ENCODE results near the gene PFKP. TPM values are rescaled to one million over a fixed set of nuclear protein-coding genes. Genes with fewer than 3 reads are reported as not detected.

PFKP gene
- total RNA-seq, 2 donors from 2014 or later = 17.4 to 39.6 TPM

DNA sequence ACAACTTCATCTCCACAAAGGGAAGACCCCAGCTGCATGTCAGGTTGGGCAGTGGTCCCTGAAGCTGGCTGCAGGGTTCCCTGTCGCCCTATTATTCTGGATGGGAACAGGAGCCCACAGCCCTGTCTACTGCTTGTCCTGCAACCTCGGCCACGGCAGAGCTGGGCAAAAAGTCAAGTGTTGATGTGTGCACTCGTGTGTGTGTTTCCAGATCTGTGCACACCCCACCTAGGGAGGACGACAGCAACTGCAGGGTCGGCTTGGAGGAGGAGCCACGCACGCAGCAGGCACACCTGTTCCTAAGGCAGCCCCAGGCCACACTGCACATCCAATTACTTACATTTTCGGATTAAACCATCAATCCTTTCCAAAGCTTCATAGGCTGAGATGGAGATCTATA is 81.6 kb downstream of the PFKP start:
- Histone ChIP-seq H3K36me3 (replicated peaks in 1 of 2; ENCODE audit: insufficient read depth in 1 of 2, low read depth in 2 of 2) (peaks cover 24 to 49% of the 10 kb centered on the region in 2 donors), H3K4me1 (no peaks in the 10 kb centered on the region), H3K27me3 (no peaks in the 10 kb centered on the region), H3K4me3 (no peak overlapping the region), H3K9me3 (no peaks in the 10 kb centered on the region), H3K27ac (no peak overlapping the region)
- DNase-seq = peak in 1 of 4 donors; percentile 26
- intact Hi-C loops (cut with DNase I) = no loop called here
- TF ChIP-seq, protein P1, sequence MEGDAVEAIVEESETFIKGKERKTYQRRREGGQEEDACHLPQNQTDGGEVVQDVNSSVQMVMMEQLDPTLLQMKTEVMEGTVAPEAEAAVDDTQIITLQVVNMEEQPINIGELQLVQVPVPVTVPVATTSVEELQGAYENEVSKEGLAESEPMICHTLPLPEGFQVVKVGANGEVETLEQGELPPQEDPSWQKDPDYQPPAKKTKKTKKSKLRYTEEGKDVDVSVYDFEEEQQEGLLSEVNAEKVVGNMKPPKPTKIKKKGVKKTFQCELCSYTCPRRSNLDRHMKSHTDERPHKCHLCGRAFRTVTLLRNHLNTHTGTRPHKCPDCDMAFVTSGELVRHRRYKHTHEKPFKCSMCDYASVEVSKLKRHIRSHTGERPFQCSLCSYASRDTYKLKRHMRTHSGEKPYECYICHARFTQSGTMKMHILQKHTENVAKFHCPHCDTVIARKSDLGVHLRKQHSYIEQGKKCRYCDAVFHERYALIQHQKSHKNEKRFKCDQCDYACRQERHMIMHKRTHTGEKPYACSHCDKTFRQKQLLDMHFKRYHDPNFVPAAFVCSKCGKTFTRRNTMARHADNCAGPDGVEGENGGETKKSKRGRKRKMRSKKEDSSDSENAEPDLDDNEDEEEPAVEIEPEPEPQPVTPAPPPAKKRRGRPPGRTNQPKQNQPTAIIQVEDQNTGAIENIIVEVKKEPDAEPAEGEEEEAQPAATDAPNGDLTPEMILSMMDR (IDR thresholded peaks at IDR 0.05) = no peak
- TF ChIP-seq POLR2A (IDR thresholded peaks at IDR 0.05) = no peak
- WGBS, 2 donors = 80 to 85% methylated on average over 9 of the region's 9 CpGs
- ATAC-seq = no peak

DNA sequence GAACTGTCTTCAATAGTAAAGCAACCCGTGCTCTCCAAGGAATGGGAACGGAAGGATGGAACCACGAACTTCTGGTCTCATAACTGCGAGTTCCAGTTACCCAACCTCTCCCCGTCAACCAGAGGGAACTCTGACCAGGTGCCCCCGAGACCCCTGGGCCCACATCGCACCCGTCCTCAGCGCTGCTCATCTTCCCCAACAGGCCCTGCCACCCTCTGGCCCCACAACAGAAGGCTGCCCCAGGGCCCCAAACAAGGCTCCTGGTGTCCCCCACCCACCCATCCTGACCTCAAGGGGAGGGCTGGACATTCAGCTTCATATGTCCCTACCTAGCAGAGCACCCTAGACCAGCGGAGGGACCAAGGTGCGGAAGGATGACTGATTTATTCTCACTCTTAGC is 82.6 kb downstream of the PFKP start:
- H3K36me3 ChIP-seq (replicated peaks in 1 of 2; ENCODE audit: insufficient read depth in 1 of 2, low read depth in 2 of 2) = peaks cover 32 to 49% of the 10 kb centered on the region in 2 donors
- DNase-seq = no peak

DNA sequence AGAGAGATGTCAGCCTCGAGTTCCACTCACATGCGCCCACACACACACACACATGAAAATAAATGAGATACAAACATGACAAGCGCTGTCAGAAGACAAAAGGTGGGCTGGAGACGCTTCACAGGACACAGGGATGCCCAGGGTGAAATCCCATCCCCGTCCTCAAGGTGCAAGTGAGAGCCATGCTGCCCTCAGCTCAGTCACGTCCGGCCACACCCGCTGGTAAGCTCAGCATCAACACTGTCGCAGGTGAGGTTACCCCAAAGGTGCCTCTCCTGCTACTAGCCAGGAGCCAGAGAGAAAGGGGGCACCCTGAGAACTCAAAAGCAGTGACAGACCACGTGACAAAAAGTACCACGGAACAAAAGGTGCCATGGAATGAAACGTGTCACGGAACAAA is 83.0 kb downstream of the PFKP start:
- no peak for TF ChIP-seq POLR2A (IDR thresholded peaks at IDR 0.05)
- TF ChIP-seq, protein P1 (IDR thresholded peaks at IDR 0.05) = no peak
- ATAC-seq (no peak), DNase-seq (no peak)
- intact Hi-C loops (cut with DNase I) = no loop called here
- WGBS, 2 donors = 91 to 95% methylated on average over 13 of the region's 13 CpGs
- no peaks in the 10 kb centered on the region for H3K27me3 ChIP-seq
- H3K4me3 ChIP-seq = no peak overlapping the region
- no peak overlapping the region for H3K27ac ChIP-seq
- H3K4me1 ChIP-seq = no peaks in the 10 kb centered on the region
- peaks cover 36 to 49% of the 10 kb centered on the region in 2 donors for H3K36me3 ChIP-seq (replicated peaks in 1 of 2; ENCODE audit: insufficient read depth in 1 of 2, low read depth in 2 of 2)
- no peaks in the 10 kb centered on the region for H3K9me3 ChIP-seq

More for the DNA sequence above, 82.6 kb downstream of the PFKP start:
- no peaks in the 10 kb centered on the region for H3K4me1 ChIP-seq
- 78 to 90% methylated on average over 11 of the region's 11 CpGs for WGBS, 2 donors
- H3K4me3 ChIP-seq = no peak overlapping the region
- no peak overlapping the region for H3K27ac ChIP-seq
- H3K27me3 ChIP-seq = no peaks in the 10 kb centered on the region
- no peak for TF ChIP-seq POLR2A (IDR thresholded peaks at IDR 0.05)
- TF ChIP-seq, protein P1 (IDR thresholded peaks at IDR 0.05) = no peak
- intact Hi-C loops (cut with DNase I) = no loop called here
- no peak for ATAC-seq
- H3K9me3 ChIP-seq = no peaks in the 10 kb centered on the region

DNA sequence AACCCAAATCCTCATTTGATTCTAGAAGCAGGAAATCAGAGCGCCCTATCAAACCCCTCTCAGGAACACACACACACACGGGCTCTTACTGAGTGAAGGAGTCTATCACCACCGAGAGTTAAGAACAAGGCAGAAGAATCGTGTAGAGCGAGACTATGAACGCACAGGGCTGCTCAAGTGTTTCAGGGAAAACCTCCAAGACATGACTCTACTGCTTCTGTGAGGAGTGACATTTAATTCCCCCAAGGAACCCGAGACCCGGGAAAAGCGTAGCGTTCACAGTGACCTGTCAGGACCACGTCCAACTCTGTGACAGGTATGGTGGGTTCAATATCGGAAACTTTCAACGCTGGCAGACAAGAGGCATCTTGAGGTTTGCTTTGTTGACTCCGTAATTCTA is 83.6 kb downstream of the PFKP start:
- no peak for TF ChIP-seq POLR2A (IDR thresholded peaks at IDR 0.05)
- TF ChIP-seq, protein P1 (IDR thresholded peaks at IDR 0.05) = no peak
- Histone ChIP-seq H3K9me3 (no peaks in the 10 kb centered on the region), H3K4me1 (no peaks in the 10 kb centered on the region), H3K27ac (no peak overlapping the region), H3K27me3 (no peaks in the 10 kb centered on the region), H3K4me3 (no peak overlapping the region), H3K36me3 (replicated peaks in 1 of 2; ENCODE audit: insufficient read depth in 1 of 2, low read depth in 2 of 2) (peaks cover 38 to 46% of the 10 kb centered on the region in 2 donors)
- no peak for DNase-seq
- intact Hi-C loops (cut with DNase I) = no loop called here
- 89 to 91% methylated on average over 14 of the region's 14 CpGs for WGBS, 2 donors
- no peak for ATAC-seq

DNA sequence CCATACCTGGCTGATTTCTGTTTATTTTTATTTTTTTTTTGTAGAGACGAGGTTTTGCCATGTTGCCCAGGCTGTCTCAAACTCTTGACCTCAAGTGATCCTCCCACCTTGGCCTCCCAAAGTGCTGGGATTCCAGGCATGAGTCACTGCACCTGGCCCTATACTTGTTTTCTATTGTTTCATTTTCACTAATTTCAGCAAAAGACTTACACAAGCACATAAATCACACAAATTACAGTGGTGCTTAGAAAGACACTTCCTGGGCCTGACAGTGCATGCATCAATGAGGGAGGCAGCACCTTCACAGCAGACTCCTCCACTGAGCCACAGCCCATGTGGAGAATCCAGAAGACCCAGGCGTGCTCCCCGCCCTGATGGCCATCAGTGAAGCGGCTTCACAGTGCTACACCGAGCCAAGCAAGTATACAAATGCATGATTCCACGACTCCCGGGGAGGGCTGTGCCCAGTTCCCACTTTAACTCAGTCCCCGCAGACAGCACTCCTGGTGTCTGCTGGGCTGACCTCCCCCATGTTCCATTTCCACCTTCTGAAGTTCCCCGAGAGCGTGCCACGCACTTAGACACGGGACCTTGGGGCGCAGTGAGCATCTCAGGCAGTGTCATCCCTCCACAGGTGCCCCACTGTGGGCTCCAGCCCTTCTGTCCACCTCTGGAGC is 84.7 kb downstream of the PFKP start:
- intact Hi-C loops (cut with DNase I) = no loop called here
- no peak for TF ChIP-seq POLR2A (IDR thresholded peaks at IDR 0.05)
- TF ChIP-seq, protein P1 (IDR thresholded peaks at IDR 0.05) = no peak
- H3K9me3 ChIP-seq = no peaks in the 10 kb centered on the region
- no peak overlapping the region for H3K4me3 ChIP-seq
- no peak overlapping the region for H3K27ac ChIP-seq
- 91 to 94% methylated on average over 13 of the region's 13 CpGs for WGBS, 2 donors
- ATAC-seq = no peak
- DNase-seq = no peak
- peaks cover 36 to 47% of the 10 kb centered on the region in 2 donors for H3K36me3 ChIP-seq (replicated peaks in 1 of 2; ENCODE audit: insufficient read depth in 1 of 2, low read depth in 2 of 2)
- H3K4me1 ChIP-seq = no peaks in the 10 kb centered on the region
- H3K27me3 ChIP-seq = no peaks in the 10 kb centered on the region
